ENCODE results near the gene RAPGEF2. TPM values are rescaled to one million over a fixed set of nuclear protein-coding genes. Genes with fewer than 3 reads are reported as not detected.

Gene RAPGEF2
- total RNA-seq, 1 experiment from 2014 or later, result 29.8 TPM

GRCh38 chr4:159150821-159151390, 48.0 kb downstream of the RAPGEF2 start:
- DNase-seq, result no peak
- TF ChIP-seq, protein P1, sequence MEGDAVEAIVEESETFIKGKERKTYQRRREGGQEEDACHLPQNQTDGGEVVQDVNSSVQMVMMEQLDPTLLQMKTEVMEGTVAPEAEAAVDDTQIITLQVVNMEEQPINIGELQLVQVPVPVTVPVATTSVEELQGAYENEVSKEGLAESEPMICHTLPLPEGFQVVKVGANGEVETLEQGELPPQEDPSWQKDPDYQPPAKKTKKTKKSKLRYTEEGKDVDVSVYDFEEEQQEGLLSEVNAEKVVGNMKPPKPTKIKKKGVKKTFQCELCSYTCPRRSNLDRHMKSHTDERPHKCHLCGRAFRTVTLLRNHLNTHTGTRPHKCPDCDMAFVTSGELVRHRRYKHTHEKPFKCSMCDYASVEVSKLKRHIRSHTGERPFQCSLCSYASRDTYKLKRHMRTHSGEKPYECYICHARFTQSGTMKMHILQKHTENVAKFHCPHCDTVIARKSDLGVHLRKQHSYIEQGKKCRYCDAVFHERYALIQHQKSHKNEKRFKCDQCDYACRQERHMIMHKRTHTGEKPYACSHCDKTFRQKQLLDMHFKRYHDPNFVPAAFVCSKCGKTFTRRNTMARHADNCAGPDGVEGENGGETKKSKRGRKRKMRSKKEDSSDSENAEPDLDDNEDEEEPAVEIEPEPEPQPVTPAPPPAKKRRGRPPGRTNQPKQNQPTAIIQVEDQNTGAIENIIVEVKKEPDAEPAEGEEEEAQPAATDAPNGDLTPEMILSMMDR (conservative IDR thresholded peaks at IDR 0.05), result no peak
- Histone ChIP-seq H3K27me3 (ENCODE audit: insufficient read depth, low read depth) (no peaks in the 10 kb centered on the region), H3K4me1 (replicated peaks; ENCODE audit: insufficient read depth) (peaks cover 7% of the 10 kb centered on the region), H3K4me3 (no peak overlapping the region), H3K9me3 (ENCODE audit: insufficient read depth, low read depth) (no peaks in the 10 kb centered on the region), H3K4me2 (no peak overlapping the region), H3K79me2 (ENCODE audit: low read depth) (peaks cover 70% of the 10 kb centered on the region), H3K36me3 (ENCODE audit: low read depth) (no peaks in the 10 kb centered on the region), H3K27ac (no peak overlapping the region), H4K20me1 (ENCODE audit: insufficient read depth) (peaks cover 8% of the 10 kb centered on the region), H3F3A (ENCODE audit: insufficient read depth, low read depth) (no peaks in the 10 kb centered on the region), H2AFZ (no peak overlapping the region), H3K9me2 (ENCODE audit: insufficient read depth) (no peaks in the 10 kb centered on the region)
- no TSS peak for BruUV-seq (replicated peaks)
- intact Hi-C loops (cut with micrococcal nuclease; ENCODE audit: unreplicated experiment), result no loop called here
- ChIA-PET POLR2A (ENCODE audit: unreplicated experiment) (interaction anchor here (0.7 kb wide), 1 partner anchor 424 kb away, joined by 6 read pairs; no protein-coding TSS in a partner anchor), CTCF (interaction anchor here (0.5 kb wide), 1 partner anchor 341 kb away, joined by 6 read pairs; no protein-coding TSS in a partner anchor)

GRCh38 chr4:159151689-159152088, 48.8 kb downstream of the RAPGEF2 start:
- intact Hi-C loops (cut with micrococcal nuclease; ENCODE audit: unreplicated experiment), result no loop called here
- Histone ChIP-seq H3K4me3 (no peak overlapping the region), H3K4me1 (replicated peaks; ENCODE audit: insufficient read depth) (no peaks in the 10 kb centered on the region), H3K27me3 (ENCODE audit: insufficient read depth, low read depth) (no peaks in the 10 kb centered on the region), H3K27ac (no peak overlapping the region), H4K20me1 (ENCODE audit: insufficient read depth) (peaks cover 4% of the 10 kb centered on the region), H3K4me2 (no peak overlapping the region), H3F3A (ENCODE audit: insufficient read depth, low read depth) (no peaks in the 10 kb centered on the region), H3K9me3 (ENCODE audit: insufficient read depth, low read depth) (no peaks in the 10 kb centered on the region), H3K36me3 (ENCODE audit: low read depth) (no peaks in the 10 kb centered on the region), H2AFZ (no peak overlapping the region), H3K9me2 (ENCODE audit: insufficient read depth) (no peaks in the 10 kb centered on the region), H3K79me2 (ENCODE audit: low read depth) (peaks cover 74% of the 10 kb centered on the region)
- TF ChIP-seq EZH2 (IDR thresholded peaks at IDR 0.05; ENCODE audit: low read depth), result no peak
- TF ChIP-seq, protein P1 (conservative IDR thresholded peaks at IDR 0.05), result no peak
- no TSS peak for BruUV-seq (replicated peaks)
- POLR2A ChIA-PET (ENCODE audit: unreplicated experiment), result interaction anchor here (0.7 kb wide), 1 partner anchor 97 kb away, joined by 5 read pairs; no protein-coding TSS in a partner anchor
- CTCF ChIA-PET, result interaction anchor here (0.5 kb wide), 1 partner anchor 342 kb away, joined by 6 read pairs; no protein-coding TSS in a partner anchor
- no peak for DNase-seq

DNA sequence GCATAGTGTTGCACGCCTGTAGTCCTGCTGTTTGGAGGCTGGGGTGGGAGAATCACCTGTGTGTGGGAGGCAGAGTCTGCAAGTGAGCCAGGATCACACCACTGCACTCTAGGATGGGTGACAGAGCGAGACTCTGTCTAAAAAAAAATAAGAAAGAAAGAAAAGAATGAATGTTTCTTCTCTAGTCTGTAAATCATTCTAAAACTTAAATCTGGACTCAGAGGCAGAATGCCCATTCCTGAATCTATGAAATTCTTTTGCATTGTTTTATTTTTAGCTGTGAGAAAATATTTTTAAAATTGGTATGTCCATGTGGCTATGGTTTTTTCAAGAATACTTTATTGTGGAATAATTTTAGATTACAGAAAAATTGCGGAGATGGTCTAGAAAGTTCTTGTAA, 49.3 kb downstream of the RAPGEF2 start:
- DNase-seq, result no peak
- BruUV-seq (replicated peaks), result no TSS peak
- no peak overlapping the region for H3K4me2 ChIP-seq
- no peak overlapping the region for H3K27ac ChIP-seq
- no peaks in the 10 kb centered on the region for H3K4me1 ChIP-seq (replicated peaks; ENCODE audit: insufficient read depth)
- ChIA-PET CTCF (no interaction called here), POLR2A (ENCODE audit: unreplicated experiment) (interaction anchor here (0.7 kb wide), 1 partner anchor 97 kb away, joined by 5 read pairs; no protein-coding TSS in a partner anchor)
- H3K36me3 ChIP-seq (ENCODE audit: low read depth), result no peaks in the 10 kb centered on the region
- H3K79me2 ChIP-seq (ENCODE audit: low read depth), result peaks cover 78% of the 10 kb centered on the region
- H4K20me1 ChIP-seq (ENCODE audit: insufficient read depth), result peaks cover 4% of the 10 kb centered on the region
- H2AFZ ChIP-seq, result no peak overlapping the region
- no peaks in the 10 kb centered on the region for H3K27me3 ChIP-seq (ENCODE audit: insufficient read depth, low read depth)
- TF ChIP-seq EZH2 (IDR thresholded peaks at IDR 0.05; ENCODE audit: low read depth), result no peak
- H3K4me3 ChIP-seq, result no peak overlapping the region
- H3F3A ChIP-seq (ENCODE audit: insufficient read depth, low read depth), result no peaks in the 10 kb centered on the region
- intact Hi-C loops (cut with micrococcal nuclease; ENCODE audit: unreplicated experiment), result no loop called here
- H3K9me3 ChIP-seq (ENCODE audit: insufficient read depth, low read depth), result no peaks in the 10 kb centered on the region
- H3K9me2 ChIP-seq (ENCODE audit: insufficient read depth), result no peaks in the 10 kb centered on the region

DNA sequence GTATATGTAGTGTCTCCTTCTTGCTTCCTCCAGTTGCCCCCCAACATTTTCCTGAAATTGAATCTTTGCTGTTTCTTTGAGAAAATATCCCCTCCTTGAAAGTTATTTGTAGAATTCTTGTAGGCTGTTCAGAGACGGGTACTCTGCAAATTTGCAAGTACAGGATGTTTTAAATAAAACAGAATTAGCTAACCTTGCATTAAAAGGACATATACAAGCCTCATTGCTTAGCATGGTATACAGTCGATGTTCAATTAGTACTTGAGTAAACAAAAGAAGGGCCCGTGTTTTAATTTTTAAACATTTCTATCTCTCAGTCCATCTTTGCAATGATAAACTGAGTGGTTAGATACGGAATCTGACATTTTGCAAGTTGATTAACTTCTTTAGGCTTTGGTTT, 50.8 kb downstream of the RAPGEF2 start:
- H3K27me3 ChIP-seq (ENCODE audit: insufficient read depth, low read depth), result no peaks in the 10 kb centered on the region
- no peaks in the 10 kb centered on the region for H3K9me2 ChIP-seq (ENCODE audit: insufficient read depth)
- H3K36me3 ChIP-seq (ENCODE audit: low read depth), result no peaks in the 10 kb centered on the region
- H2AFZ ChIP-seq, result no peak overlapping the region
- TF ChIP-seq, protein P1 (conservative IDR thresholded peaks at IDR 0.05), result no peak
- no peak for TF ChIP-seq EZH2 (IDR thresholded peaks at IDR 0.05; ENCODE audit: low read depth)
- DNase-seq, result no peak
- H4K20me1 ChIP-seq (ENCODE audit: insufficient read depth), result peaks cover 4% of the 10 kb centered on the region
- no peaks in the 10 kb centered on the region for H3K9me3 ChIP-seq (ENCODE audit: insufficient read depth, low read depth)
- BruUV-seq (replicated peaks), result no TSS peak
- intact Hi-C loops (cut with micrococcal nuclease; ENCODE audit: unreplicated experiment), result no loop called here
- H3K27ac ChIP-seq, result no peak overlapping the region
- CTCF ChIA-PET, result no interaction called here
- POLR2A ChIA-PET (ENCODE audit: unreplicated experiment), result no interaction called here
- no peaks in the 10 kb centered on the region for H3K4me1 ChIP-seq (replicated peaks; ENCODE audit: insufficient read depth)
- no peak overlapping the region for H3K4me3 ChIP-seq
- no peaks in the 10 kb centered on the region for H3F3A ChIP-seq (ENCODE audit: insufficient read depth, low read depth)
- no peak overlapping the region for H3K4me2 ChIP-seq
- peaks cover 76% of the 10 kb centered on the region for H3K79me2 ChIP-seq (ENCODE audit: low read depth)

Data from PC-9 (cell line).